ENCODE measurements around the gene DPH1.

- no peak for TF ChIP-seq POLR2A (IDR thresholded peaks at IDR 0.05)
- no peak for TF ChIP-seq CTCF (IDR thresholded peaks at IDR 0.05)
- TF ChIP-seq POLR2AphosphoS5 (IDR thresholded peaks at IDR 0.05), result peak in 1 of 3 donors; percentile 9
- no peak for TF ChIP-seq EP300 (IDR thresholded peaks at IDR 0.05)
Observed at GRCh38 chr17:2056206-2057174, 26.5 kb downstream of the DPH1 start.
